Measurements from ENCODE around the gene CD7. TPM values are rescaled to one million over a fixed set of nuclear protein-coding genes. Genes with fewer than 3 reads are reported as not detected.

CD7 gene
- polyA plus RNA-seq, 1 of the 3 experiments (the other 2 are of a cell fraction) = 0.07 TPM

DNA sequence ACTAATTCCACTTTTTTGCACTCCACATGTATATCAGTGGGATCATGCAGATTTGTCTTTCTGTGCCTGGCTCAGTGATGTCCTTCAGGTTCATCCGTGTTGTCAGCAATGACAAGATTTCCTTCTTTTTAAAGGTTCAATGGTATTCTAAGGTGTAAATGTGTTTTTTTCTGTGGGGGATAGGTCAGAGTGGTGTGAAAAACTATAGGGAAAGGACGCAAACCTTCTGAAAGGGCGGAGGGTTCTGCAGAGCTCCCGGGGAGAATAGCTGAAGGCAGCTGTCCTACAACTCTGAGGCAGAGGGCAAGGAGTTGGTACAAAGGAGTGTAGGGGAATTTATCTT, 22.0 kb downstream of the CD7 start:
- no peak for TF ChIP-seq SMC3 (IDR thresholded peaks at IDR 0.05; ENCODE audit: low read depth, low read length)
- TF ChIP-seq FOXM1 (IDR thresholded peaks at IDR 0.05; ENCODE audit: low read depth) = no peak
- no peak for TF ChIP-seq GATA2 (CRISPR knock-in tag; IDR thresholded peaks at IDR 0.05)
- TF ChIP-seq FOSL2 (IDR thresholded peaks at IDR 0.05; ENCODE audit: borderline replicate concordance, low read depth) = no peak
- no peak for TF ChIP-seq JUND (IDR thresholded peaks at IDR 0.05)
- no peak for TF ChIP-seq MAX (IDR thresholded peaks at IDR 0.05; ENCODE audit: low read depth)
- no peak for TF ChIP-seq EZH2phosphoT487 (IDR thresholded peaks at IDR 0.05; ENCODE audit: borderline replicate concordance, low read depth)
- no peak for TF ChIP-seq GABPA (IDR thresholded peaks at IDR 0.05; ENCODE audit: low read depth)
- TF ChIP-seq RFX5 (IDR thresholded peaks at IDR 0.05; ENCODE audit: low read length) = no peak
- TF ChIP-seq, protein P1, sequence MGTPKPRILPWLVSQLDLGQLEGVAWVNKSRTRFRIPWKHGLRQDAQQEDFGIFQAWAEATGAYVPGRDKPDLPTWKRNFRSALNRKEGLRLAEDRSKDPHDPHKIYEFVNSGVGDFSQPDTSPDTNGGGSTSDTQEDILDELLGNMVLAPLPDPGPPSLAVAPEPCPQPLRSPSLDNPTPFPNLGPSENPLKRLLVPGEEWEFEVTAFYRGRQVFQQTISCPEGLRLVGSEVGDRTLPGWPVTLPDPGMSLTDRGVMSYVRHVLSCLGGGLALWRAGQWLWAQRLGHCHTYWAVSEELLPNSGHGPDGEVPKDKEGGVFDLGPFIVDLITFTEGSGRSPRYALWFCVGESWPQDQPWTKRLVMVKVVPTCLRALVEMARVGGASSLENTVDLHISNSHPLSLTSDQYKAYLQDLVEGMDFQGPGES (IDR thresholded peaks at IDR 0.05; ENCODE audit: low read depth, low read length) = no peak
- TF ChIP-seq RCOR1 (IDR thresholded peaks at IDR 0.05; ENCODE audit: low read length) = no peak
- TF ChIP-seq TCF12 (IDR thresholded peaks at IDR 0.05) = no peak
- TF ChIP-seq REST (IDR thresholded peaks at IDR 0.05; ENCODE audit: low read depth, low read length) = no peak
- no peak overlapping the region for H3K4me2 ChIP-seq
- CTCF ChIA-PET = interaction anchor here (15.1 kb wide), 1 partner anchor 56 kb away, joined by 153 read pairs; no protein-coding TSS in a partner anchor

More for the DNA sequence above, 22.0 kb downstream of the CD7 start:
- peaks cover 5% of the 10 kb centered on the region for H3K79me2 ChIP-seq (ENCODE audit: insufficient read depth)
- H2AFZ ChIP-seq (ENCODE audit: low read depth) = no peak overlapping the region
- POLR2A ChIA-PET = no interaction called here
- H3K4me1 ChIP-seq (ENCODE audit: control insufficient read depth in 1 of 2, insufficient read depth in 2 of 2, low read depth in 1 of 2, low read length in 1 of 2) = peaks cover 28 to 37% of the 10 kb centered on the region in 2 experiments; a peak in 3 of 4 replicates
- H3K9ac ChIP-seq = no peak overlapping the region
- peaks cover 37% of the 10 kb centered on the region for H3F3A ChIP-seq (replicated peaks; ENCODE audit: insufficient read depth)
- H3K27ac ChIP-seq (ENCODE audit: low read depth in 2 of 2, low read length in 1 of 2) = no peak overlapping the region
- H3K9me3 ChIP-seq = no peaks in the 10 kb centered on the region
- DNase-seq = no peak
- no peak overlapping the region for H3K4me3 ChIP-seq (ENCODE audit: low read depth in 2 of 2, low read length in 1 of 2)
- 82% methylated on average over 4 of the region's 4 CpGs for WGBS (ENCODE audit: low lambda C conversion rate)
- no peaks in the 10 kb centered on the region for H4K20me1 ChIP-seq (ENCODE audit: insufficient read depth)
- H3K9me2 ChIP-seq = no peaks in the 10 kb centered on the region
- no peaks in the 10 kb centered on the region for H3K36me3 ChIP-seq (replicated peaks in 1 of 2; ENCODE audit: control insufficient read depth in 1 of 2, insufficient read depth in 2 of 2, low read length in 1 of 2)
- no peaks in the 10 kb centered on the region for H3K27me3 ChIP-seq (ENCODE audit: insufficient read depth)

All from SK-N-SH (cell line).